Vagina (tissue), 2 donors: ENCODE results near the gene RYK.

Experiments
- POLR2A ChIP-seq, 2 donors: fragments of 450-650 bp; IDR thresholded peaks; one replicate each; pipeline ENCODE4 v1.6.1; 2017; ENCODE audit warnings: antibody characterized with exemption in 2 of 2, mild to moderate bottlenecking in 2 of 2, moderate library complexity in 2 of 2
- POLR2AphosphoS5 ChIP-seq, 2 donors: sonication (generic); formaldehyde crosslinking; IDR thresholded peaks; one replicate each; pipeline ENCODE4 v1.9.0; 2017; ENCODE audit warnings: antibody characterized with exemption in 2 of 2, mild to moderate bottlenecking in 2 of 2, low read depth in 1 of 2; ENCODE audit not compliant: insufficient read depth in 1 of 2
- TF ChIP-seq, protein P1 (sequence below), 3 experiments: fragments of 450-650 bp in 2 of 3; fragments of 200-600 bp in 1 of 3; sonication (generic) in 1 of 3; IDR thresholded peaks; one replicate each; pipeline ENCODE4 v1.5.1; 2017 to 2019; ENCODE audit warnings: antibody characterized with exemption in 3 of 3, mild to moderate bottlenecking in 2 of 3, moderate library complexity in 2 of 3

DNA sequence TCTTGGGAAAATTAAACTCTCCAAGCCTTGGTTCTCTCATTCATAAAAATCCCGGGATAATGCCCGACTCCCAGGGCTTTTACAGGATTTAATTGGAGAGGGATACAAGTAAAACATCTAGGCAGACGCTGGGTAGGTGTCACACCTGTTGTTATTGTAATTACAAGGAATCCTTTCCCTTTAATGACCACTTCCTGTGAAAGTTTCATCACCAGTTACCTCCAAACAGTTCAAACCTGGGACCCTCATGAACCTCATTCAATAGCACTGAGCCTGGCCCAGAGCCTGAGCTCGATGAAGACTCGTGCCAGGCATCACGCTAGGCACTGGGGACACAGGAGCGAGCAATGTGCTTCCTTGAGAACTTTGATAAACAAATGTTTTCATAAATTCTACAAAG lies 2.1 kb upstream of the RYK start:
- no peak for TF ChIP-seq POLR2AphosphoS5 (IDR thresholded peaks at IDR 0.05; ENCODE audit: insufficient read depth in 1 of 2, low read depth in 1 of 2)
- TF ChIP-seq, protein P1, sequence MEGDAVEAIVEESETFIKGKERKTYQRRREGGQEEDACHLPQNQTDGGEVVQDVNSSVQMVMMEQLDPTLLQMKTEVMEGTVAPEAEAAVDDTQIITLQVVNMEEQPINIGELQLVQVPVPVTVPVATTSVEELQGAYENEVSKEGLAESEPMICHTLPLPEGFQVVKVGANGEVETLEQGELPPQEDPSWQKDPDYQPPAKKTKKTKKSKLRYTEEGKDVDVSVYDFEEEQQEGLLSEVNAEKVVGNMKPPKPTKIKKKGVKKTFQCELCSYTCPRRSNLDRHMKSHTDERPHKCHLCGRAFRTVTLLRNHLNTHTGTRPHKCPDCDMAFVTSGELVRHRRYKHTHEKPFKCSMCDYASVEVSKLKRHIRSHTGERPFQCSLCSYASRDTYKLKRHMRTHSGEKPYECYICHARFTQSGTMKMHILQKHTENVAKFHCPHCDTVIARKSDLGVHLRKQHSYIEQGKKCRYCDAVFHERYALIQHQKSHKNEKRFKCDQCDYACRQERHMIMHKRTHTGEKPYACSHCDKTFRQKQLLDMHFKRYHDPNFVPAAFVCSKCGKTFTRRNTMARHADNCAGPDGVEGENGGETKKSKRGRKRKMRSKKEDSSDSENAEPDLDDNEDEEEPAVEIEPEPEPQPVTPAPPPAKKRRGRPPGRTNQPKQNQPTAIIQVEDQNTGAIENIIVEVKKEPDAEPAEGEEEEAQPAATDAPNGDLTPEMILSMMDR (IDR thresholded peaks at IDR 0.05): no peak
- no peak for TF ChIP-seq POLR2A (IDR thresholded peaks at IDR 0.05)
